Uterus (tissue), 2 donors: ENCODE measurements around the gene EEF1B2.

Experiments used
- POLR2A ChIP-seq, 2 donors: fragments of 450-650 bp; IDR thresholded peaks; one replicate each; pipeline ENCODE4 v1.6.1; 2016; ENCODE audit warnings: antibody characterized with exemption in 2 of 2, mild to moderate bottlenecking in 1 of 2, moderate library complexity in 1 of 2
- TF ChIP-seq, protein P1 (sequence below), 4 experiments: fragments of 200-600 bp in 2 of 4; fragments of 450-650 bp in 2 of 4; sonication (generic) in 2 of 4; IDR thresholded peaks; one replicate each; pipeline ENCODE4 v1.5.1; 2016 to 2019; ENCODE audit warnings: antibody characterized with exemption in 4 of 4, mild to moderate bottlenecking in 2 of 4, moderate library complexity in 1 of 4

DNA sequence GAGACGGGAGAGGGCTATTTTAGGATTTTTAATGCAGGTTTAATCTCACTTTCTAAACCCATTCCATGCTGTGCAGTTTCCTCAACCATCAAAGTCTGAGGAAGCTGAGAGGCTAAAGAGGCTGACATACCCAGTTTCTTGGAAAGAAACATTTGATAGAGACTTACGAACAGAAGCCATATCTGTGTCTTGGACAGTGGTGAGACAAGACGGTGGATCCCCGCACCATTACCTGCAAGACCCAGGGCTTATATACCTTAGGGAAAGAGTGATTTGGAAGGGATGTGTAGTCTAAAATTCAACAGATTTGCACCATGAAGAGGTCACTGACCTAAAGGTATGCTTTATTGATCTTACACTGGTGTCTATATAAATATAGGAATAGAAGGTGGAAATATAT, 13.5 kb downstream of the EEF1B2 start:
- TF ChIP-seq, protein P1, sequence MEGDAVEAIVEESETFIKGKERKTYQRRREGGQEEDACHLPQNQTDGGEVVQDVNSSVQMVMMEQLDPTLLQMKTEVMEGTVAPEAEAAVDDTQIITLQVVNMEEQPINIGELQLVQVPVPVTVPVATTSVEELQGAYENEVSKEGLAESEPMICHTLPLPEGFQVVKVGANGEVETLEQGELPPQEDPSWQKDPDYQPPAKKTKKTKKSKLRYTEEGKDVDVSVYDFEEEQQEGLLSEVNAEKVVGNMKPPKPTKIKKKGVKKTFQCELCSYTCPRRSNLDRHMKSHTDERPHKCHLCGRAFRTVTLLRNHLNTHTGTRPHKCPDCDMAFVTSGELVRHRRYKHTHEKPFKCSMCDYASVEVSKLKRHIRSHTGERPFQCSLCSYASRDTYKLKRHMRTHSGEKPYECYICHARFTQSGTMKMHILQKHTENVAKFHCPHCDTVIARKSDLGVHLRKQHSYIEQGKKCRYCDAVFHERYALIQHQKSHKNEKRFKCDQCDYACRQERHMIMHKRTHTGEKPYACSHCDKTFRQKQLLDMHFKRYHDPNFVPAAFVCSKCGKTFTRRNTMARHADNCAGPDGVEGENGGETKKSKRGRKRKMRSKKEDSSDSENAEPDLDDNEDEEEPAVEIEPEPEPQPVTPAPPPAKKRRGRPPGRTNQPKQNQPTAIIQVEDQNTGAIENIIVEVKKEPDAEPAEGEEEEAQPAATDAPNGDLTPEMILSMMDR (IDR thresholded peaks at IDR 0.05) = no peak
- no peak for TF ChIP-seq POLR2A (IDR thresholded peaks at IDR 0.05)
